ENCODE data around the gene CYP3A7.
"Not testable (repeated sequence)": the region's sequence is repeated elsewhere in the genome, so short reads cannot be mapped to it uniquely, and the experiment has no call there.

Gene CYP3A7

GRCh38 chr7:99741441-99741795, 6.4 kb upstream of the CYP3A7 start:
- no peak for DNase-seq (ENCODE audit: low read depth)

GRCh38 chr7:99740573-99741440, 5.8 kb upstream of the CYP3A7 start:
- DNase-seq (ENCODE audit: low read depth): peak; percentile 51

GRCh38 chr7:99739699-99740572, 4.9 kb upstream of the CYP3A7 start:
- DNase-seq (ENCODE audit: low read depth): no peak

- no peak for DNase-seq (ENCODE audit: low read depth)
Observed at GRCh38 chr7:99737726-99738125, 2.7 kb upstream of the CYP3A7 start.

- DNase-seq (ENCODE audit: low read depth): not testable (repeated sequence)
Observed at GRCh38 chr7:99736667-99737066, 1.7 kb upstream of the CYP3A7 start.

GRCh38 chr7:99733448-99733847, 1.5 kb downstream of the CYP3A7 start:
- DNase-seq (ENCODE audit: low read depth): no peak

GRCh38 chr7:99733003-99733402, 2.0 kb downstream of the CYP3A7 start:
- DNase-seq (ENCODE audit: low read depth): no peak

- DNase-seq (ENCODE audit: low read depth): no peak
Observed at GRCh38 chr7:99731638-99732374, 3.2 kb downstream of the CYP3A7 start.

GRCh38 chr7:99730992-99731391, 4.0 kb downstream of the CYP3A7 start:
- no peak for DNase-seq (ENCODE audit: low read depth)

- no peak for DNase-seq (ENCODE audit: low read depth)
Observed at GRCh38 chr7:99730238-99730810, 4.7 kb downstream of the CYP3A7 start.

GRCh38 chr7:99729486-99730237, 5.3 kb downstream of the CYP3A7 start:
- DNase-seq (ENCODE audit: low read depth): no peak

GRCh38 chr7:99728615-99729014, 6.4 kb downstream of the CYP3A7 start:
- no peak for DNase-seq (ENCODE audit: low read depth)

- not testable (repeated sequence) for DNase-seq (ENCODE audit: low read depth)
Observed at GRCh38 chr7:99723201-99723600, 11.8 kb downstream of the CYP3A7 start.

- DNase-seq (ENCODE audit: low read depth): no peak
Observed at GRCh38 chr7:99720800-99721595, 14.0 kb downstream of the CYP3A7 start.

- DNase-seq (ENCODE audit: low read depth): no peak
Observed at GRCh38 chr7:99719996-99720769, 14.8 kb downstream of the CYP3A7 start.

- DNase-seq (ENCODE audit: low read depth): no peak
Observed at GRCh38 chr7:99713995-99714570, 20.9 kb downstream of the CYP3A7 start.

GRCh38 chr7:99709838-99710578, 25.0 kb downstream of the CYP3A7 start:
- DNase-seq (ENCODE audit: low read depth): no peak

GRCh38 chr7:99709260-99709659, 25.7 kb downstream of the CYP3A7 start:
- DNase-seq (ENCODE audit: low read depth): no peak

- DNase-seq (ENCODE audit: low read depth): no peak
Observed at GRCh38 chr7:99707096-99707495, 27.9 kb downstream of the CYP3A7 start.

Measured in GM04504 (cell line).